ENCODE measurements around the gene TGM2. TPM values are rescaled to one million over a fixed set of nuclear protein-coding genes. Genes with fewer than 3 reads are reported as not detected.

TGM2 gene
- 76.6 and 108 TPM in 2 replicates for total RNA-seq (2014; rRNA removed; shearing (Covaris generic))

DNA sequence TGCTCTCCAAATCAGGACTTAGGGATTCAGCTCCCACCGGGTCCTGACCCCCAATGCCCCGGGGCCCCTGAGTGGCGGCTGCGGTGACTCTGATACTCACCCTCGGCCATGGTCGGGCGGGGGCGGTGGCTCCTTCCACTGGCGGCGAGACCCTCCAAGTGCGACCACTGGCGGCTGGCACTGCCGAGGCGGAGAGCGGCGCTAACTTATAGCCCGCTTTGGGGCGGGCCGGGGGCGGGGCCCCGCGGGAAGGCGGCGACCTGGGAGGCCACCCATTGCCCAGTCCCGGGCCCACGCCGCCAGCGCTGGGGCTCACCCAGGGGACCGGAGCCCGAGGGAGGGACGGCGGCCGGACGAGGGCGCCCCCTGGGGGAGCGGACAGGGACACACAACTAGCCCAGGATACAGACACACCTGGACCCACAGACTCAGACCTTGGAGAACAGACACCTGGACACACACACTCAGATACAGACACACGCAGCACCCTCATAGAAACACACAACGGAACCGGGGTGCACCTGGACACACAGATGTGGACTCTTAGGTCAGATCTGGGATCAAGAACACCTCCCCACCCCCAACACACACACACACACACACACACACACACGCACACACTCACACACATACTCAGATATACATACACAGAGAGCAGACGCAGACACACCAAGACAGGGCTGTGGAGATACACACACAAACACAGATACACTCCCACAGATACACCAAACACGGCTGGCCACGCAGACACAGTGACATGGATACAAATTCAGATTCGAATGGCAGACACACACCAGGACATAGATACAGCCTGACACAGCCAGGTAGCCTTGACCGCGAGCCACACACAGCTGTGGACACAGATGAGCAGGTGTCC lies at the start of gene TGM2:
Gene TGM2 (minus strand): TSS at position 182 of the 877 bp plus-strand sequence. CDS start 72 bp downstream, at position 110.
- peak; percentile 77 for DNase-seq (ENCODE audit: low read depth)

GRCh38 chr20:38214256-38215193 lies 49.5 kb upstream of the TGM2 start:
- DNase-seq (ENCODE audit: low read depth): no peak

- DNase-seq (ENCODE audit: low read depth): no peak
Measured at GRCh38 chr20:38213607-38213940, 48.5 kb upstream of the TGM2 start.

GRCh38 chr20:38212806-38213606 lies 47.9 kb upstream of the TGM2 start:
- no peak for DNase-seq (ENCODE audit: low read depth)

GRCh38 chr20:38211200-38212097 lies 46.4 kb upstream of the TGM2 start:
- peak; percentile 83 for DNase-seq (ENCODE audit: low read depth)

- DNase-seq (ENCODE audit: low read depth): peak; percentile 85
Measured at GRCh38 chr20:38210741-38211140, 45.7 kb upstream of the TGM2 start.

- peak; percentile 74 for DNase-seq (ENCODE audit: low read depth)
Measured at GRCh38 chr20:38209736-38210405, 44.8 kb upstream of the TGM2 start.

DNA sequence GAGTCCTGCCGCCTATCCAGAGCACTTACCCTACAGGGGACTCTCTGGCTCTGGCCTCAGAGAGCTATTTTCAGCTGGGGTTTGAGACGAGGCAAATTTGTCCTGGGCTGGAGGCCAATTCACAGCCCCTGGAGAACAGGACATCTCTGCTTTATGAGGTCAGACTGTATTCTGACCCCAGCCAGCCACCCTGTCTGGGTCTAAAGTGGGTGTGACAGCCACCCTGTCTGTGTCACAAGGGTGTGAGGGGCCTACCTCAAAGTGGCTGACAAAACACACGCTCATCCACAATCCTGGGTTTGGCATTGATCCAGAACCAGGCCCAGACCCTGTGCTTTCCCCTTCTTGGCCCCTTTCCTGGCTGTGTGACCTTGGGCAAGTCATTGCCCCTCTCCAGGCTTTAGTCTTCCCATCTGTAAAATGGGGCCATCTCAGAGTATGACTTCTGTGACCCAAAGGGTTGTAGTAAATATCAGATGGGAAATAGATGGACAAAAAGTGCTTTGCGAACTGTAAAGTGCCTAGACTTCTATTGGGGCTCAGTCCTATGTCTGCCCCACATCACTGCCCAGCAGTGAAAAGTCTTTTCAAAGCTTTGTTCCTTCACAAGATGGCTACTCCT lies 44.1 kb upstream of the TGM2 start:
- DNase-seq (ENCODE audit: low read depth): no peak

GRCh38 chr20:38208523-38208922 lies 43.5 kb upstream of the TGM2 start:
- DNase-seq (ENCODE audit: low read depth): no peak

- no peak for DNase-seq (ENCODE audit: low read depth)
Measured at GRCh38 chr20:38208088-38208487, 43.0 kb upstream of the TGM2 start.

DNA sequence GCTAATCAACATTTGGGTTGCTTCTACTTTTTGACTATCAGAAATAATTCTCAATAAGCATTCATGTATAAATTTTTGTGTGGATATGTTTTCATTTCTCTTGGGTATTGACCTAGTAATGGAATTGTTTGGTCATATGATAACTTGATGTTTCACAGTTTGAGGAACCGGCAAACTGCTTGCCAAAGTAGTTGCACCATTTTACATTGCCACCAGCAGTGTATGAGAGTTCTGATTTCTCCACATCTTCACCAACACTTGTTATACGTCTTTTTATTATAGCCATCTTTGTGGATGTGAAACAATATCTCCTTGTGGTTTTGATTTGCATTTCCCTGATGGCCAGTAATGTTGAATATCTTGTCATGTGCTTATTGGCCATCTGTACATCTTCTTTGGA lies 42.6 kb upstream of the TGM2 start:
- no peak for DNase-seq (ENCODE audit: low read depth)

DNA sequence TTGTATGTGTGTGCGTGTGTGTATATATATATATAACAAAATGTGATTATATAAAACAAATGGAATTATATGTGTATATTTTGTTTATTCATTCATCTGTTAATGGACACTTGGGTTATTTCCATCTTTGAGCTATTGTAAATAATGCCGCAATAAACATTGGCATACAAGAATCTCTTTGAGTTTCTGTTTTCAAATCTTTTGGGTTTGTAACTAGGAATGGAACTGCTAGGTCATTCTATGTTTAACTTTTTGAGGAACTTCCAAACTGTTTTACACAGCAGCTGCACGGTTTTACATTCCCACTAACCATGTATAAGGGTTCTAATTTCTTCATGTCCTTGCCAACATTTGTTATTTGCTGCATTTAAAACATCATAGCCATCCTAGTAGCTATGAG lies 39.9 kb upstream of the TGM2 start:
- DNase-seq (ENCODE audit: low read depth): no peak

DNA sequence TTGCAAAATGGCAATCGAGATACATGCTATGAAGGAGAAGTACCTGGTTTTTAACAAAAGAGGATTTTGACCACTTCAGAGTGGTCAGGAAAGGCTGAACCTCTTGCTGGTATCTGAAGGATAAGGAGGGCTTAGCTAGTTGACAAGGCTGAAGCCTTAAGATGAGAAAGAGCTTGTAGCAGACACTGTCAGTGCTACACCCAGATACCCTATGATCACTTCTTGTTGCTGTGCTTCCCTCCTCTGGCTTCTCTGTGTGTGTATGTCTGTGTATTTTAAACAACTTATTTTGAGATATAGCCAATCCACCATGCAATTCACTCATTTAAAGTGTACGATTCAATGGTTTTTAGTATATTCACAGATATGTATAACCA lies 38.9 kb upstream of the TGM2 start:
- no peak for DNase-seq (ENCODE audit: low read depth)

- no peak for DNase-seq (ENCODE audit: low read depth)
Measured at GRCh38 chr20:38203337-38203980, 38.4 kb upstream of the TGM2 start.

- no peak for DNase-seq (ENCODE audit: low read depth)
Measured at GRCh38 chr20:38202982-38203293, 37.9 kb upstream of the TGM2 start.

DNA sequence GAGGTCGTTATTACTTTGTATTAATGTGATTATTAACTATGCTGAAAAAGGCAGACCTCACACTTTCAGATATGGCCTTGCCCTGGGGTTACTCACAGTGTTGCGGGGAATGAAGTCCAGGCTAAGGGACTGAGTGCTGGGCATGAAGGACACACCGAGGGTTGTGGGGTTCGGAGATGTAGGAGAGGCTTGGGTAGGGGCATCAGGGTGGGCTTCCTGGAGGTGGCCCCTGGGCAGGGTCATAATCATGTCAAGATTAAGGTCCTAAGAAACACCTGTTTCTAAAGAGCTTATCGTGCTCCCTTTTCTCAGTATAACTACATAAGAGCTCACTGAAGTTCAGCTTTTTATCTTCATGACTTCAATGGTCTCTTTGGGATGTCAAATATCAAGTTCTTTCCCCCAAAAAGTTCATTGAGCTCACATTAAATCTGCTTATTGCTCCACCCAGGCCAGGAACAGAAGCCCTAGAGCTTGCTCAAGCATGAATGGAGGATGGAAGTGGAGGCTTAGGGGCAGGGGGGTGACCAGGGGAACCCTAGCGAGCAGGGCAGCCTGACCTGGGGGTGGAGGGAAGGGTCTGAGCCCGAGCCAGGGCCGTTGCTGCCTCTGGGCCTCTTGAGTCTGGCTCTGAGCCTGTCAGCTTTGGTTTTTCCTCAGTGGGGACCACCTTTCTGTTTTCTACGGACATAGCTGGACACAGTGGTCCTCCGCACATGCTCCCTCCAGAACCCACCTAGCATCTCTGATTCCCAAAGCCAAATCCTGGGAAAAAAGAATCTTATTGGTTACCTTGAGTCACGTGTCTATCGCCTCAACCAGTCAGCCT lies 37.3 kb upstream of the TGM2 start:
- no peak for DNase-seq (ENCODE audit: low read depth)

DNA sequence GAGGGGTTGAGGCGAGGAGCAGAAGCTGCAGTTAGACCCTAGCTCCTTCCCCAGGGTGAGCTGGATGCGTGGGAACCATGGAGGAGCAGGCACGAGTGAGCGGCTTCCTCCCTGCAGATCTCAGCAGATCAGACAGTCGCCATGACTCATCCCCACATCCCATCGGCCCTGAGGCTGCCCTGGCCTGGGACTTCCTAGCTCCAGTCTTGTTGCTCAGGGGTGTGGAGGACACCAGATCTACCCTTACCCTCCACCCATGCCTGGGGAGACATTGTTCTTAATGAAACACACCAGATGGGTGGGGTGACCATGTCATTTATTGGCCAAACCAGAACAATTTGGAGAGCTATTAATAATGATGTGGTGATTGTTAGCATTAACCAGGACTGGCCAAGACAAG lies 36.3 kb upstream of the TGM2 start:
- DNase-seq (ENCODE audit: low read depth): peak; percentile 97

GRCh38 chr20:38200646-38201045 lies 35.6 kb upstream of the TGM2 start:
- DNase-seq (ENCODE audit: low read depth): no peak

Measured in M059J (cell line).